HepG2 (cell line): Measurements from ENCODE around the gene INHA. TPM values are rescaled to one million over a fixed set of nuclear protein-coding genes. Genes with fewer than 3 reads are reported as not detected.
A peak's percentile ranks its signal among the peaks of the same experiment; 100 is the strongest.

Experiments
- BCLAF1 ChIP-seq: fragments of 450-650 bp; IDR thresholded peaks from 2 replicates; pipeline ENCODE4 v1.6.1; 2017; ENCODE audit warnings: mild to moderate bottlenecking
- HDAC2 ChIP-seq: sonication (generic); formaldehyde crosslinking; IDR thresholded peaks from 2 replicates; pipeline ENCODE4 v1.4.0; 2020; ENCODE audit warnings: missing genetic modification reagents
- HHEX ChIP-seq: IDR thresholded peaks from 2 replicates; pipeline ENCODE4 v1.6.1; 2016; ENCODE audit warnings: control low read depth
- JARID2 ChIP-seq: sonication (generic); formaldehyde crosslinking; IDR thresholded peaks from 2 replicates; pipeline ENCODE4 v1.8.1; 2023; ENCODE audit warnings: missing genetic modification reagents, inconsistent platforms; ENCODE audit not compliant: insufficient replicate concordance
- KLF6 ChIP-seq: IDR thresholded peaks from 2 replicates; pipeline ENCODE4 v1.8.0; 2016; ENCODE audit warnings: missing biosample characterization, missing genetic modification reagents
- MLLT10 ChIP-seq: sonication (generic); formaldehyde crosslinking; IDR thresholded peaks from 2 replicates; pipeline ENCODE4 v1.4.0; 2020; ENCODE audit warnings: missing genetic modification reagents
- RARG ChIP-seq: sonication (generic); formaldehyde crosslinking; IDR thresholded peaks from 2 replicates; pipeline ENCODE4 v1.4.0; 2020; ENCODE audit warnings: low read depth, mild to moderate bottlenecking, missing genetic modification reagents
- SCMH1 ChIP-seq: sonication (generic); formaldehyde crosslinking; IDR thresholded peaks from 2 replicates; pipeline ENCODE4 v1.9.0; 2021; ENCODE audit warnings: missing genetic modification reagents, mild to moderate bottlenecking, borderline replicate concordance
- SOX5 ChIP-seq: IDR thresholded peaks from 2 replicates; pipeline ENCODE4 v1.6.1; 2016; ENCODE audit warnings: borderline replicate concordance
- SP1 ChIP-seq, 2 experiments: fragments of 450-650 bp in 1 of 2; sonication (generic) in 1 of 2; formaldehyde crosslinking in 1 of 2; IDR thresholded peaks; 2 replicates each; pipeline versions ENCODE4 v1.4.0 to v1.6.1; 2016 to 2020; ENCODE audit warnings: missing genetic modification reagents in 1 of 2
- SP140L ChIP-seq: sonication (generic); formaldehyde crosslinking; IDR thresholded peaks from 2 replicates; pipeline ENCODE4 v1.4.0; 2020; ENCODE audit warnings: missing genetic modification reagents, borderline replicate concordance
- TARDBP ChIP-seq: sonication (generic); formaldehyde crosslinking; IDR thresholded peaks from 2 replicates; pipeline ENCODE4 v1.8.0; 2022; ENCODE audit warnings: mild to moderate bottlenecking, missing genetic modification reagents
- XRCC5 ChIP-seq: fragments of 200-400 bp; formaldehyde crosslinking; optimal IDR thresholded peaks from 2 replicates; pipeline ENCODE3; 2017; ENCODE audit warnings: mild to moderate bottlenecking, low read length
- ZGPAT ChIP-seq: IDR thresholded peaks from 2 replicates; pipeline ENCODE4 v1.6.1; 2016; ENCODE audit warnings: mild to moderate bottlenecking
- ZHX2 ChIP-seq, 2 experiments: sonication (generic) in 1 of 2; formaldehyde crosslinking in 1 of 2; IDR thresholded peaks; 2 replicates each; pipeline versions ENCODE4 v1.6.1 to v1.9.0; 2014 to 2022; ENCODE audit warnings: antibody characterized with exemption in 1 of 2, borderline replicate concordance in 1 of 2, inconsistent platforms in 1 of 2, low read depth in 1 of 2, missing genetic modification reagents in 1 of 2
- ZNF24 ChIP-seq: fragments of 450-650 bp; IDR thresholded peaks from 2 replicates; pipeline ENCODE4 v1.6.1; 2017; ENCODE audit warnings: antibody characterized with exemption, mild to moderate bottlenecking
- ZNF530 ChIP-seq: sonication (generic); formaldehyde crosslinking; IDR thresholded peaks from 2 replicates; pipeline ENCODE4 v1.5.0; 2020; ENCODE audit warnings: low read depth, mild to moderate bottlenecking, missing genetic modification reagents
- ZNF761 ChIP-seq: sonication (generic); formaldehyde crosslinking; conservative IDR thresholded peaks from 2 replicates; pipeline ENCODE4 v1.4.0; 2020; ENCODE audit warnings: mild to moderate bottlenecking, missing genetic modification reagents
- ZNF782 ChIP-seq: sonication (generic); formaldehyde crosslinking; IDR thresholded peaks from 2 replicates; pipeline ENCODE4 v1.4.0; 2020; ENCODE audit warnings: missing genetic modification reagents, mild to moderate bottlenecking, borderline replicate concordance
- polyA plus RNA-seq, 8 experiments: library from polyadenylated mRNA; depleted of rRNA in 3 of 8; stranded (reverse) in 7 of 8; unstranded in 1 of 8; fragments of >200 nt; fragmentation: Illumina TruSeq in 4 of 8; extraction: Trizol in 4 of 8; gene quantifications; 2 replicates each; pipeline versions ENCODE4 v1.2.1 to v1.2.3, GENCODE V29; 2011 to 2016; ENCODE audit warnings: low read depth in 4 of 8, missing spikeins in 1 of 8, mixed read lengths in 1 of 8; ENCODE audit not compliant: insufficient read depth in 1 of 8
- total RNA-seq, 5 experiments: library from RNA; depleted of rRNA; stranded (reverse); fragments of >200 nt; fragmentation: Illumina TruSeq; extraction: Trizol; gene quantifications; 2 replicates each; pipeline ENCODE4 v1.2.3, GENCODE V29; 2016; ENCODE audit warnings: low read depth in 1 of 5

Gene INHA
- total and polyA plus RNA-seq, 2 of the 13 experiments (the other 11 are each of a cell fraction or from before 2014, with no cell fraction given) = 4.1 to 15.2 TPM

GRCh38 chr2:219561179-219562048 lies 10.7 kb upstream of the INHA start (continued):
- TF ChIP-seq ZHX2 (IDR thresholded peaks at IDR 0.05; ENCODE audit: low read depth) = peak; percentile 21; the same call in 1 of the 2 replicates
- no peak for TF ChIP-seq ZHX2 (CRISPR knock-in tag; IDR thresholded peaks at IDR 0.05; ENCODE audit: borderline replicate concordance)
- no peak for TF ChIP-seq HHEX (CRISPR knock-in tag)
- no peak for TF ChIP-seq RARG (CRISPR knock-in tag)
- TF ChIP-seq BCLAF1 = no peak
- no peak for TF ChIP-seq SP140L
- no peak for TF ChIP-seq SP1 (IDR thresholded peaks at IDR 0.05)
- no peak for TF ChIP-seq SP1 (CRISPR knock-in tag; IDR thresholded peaks at IDR 0.05)
- no peak for TF ChIP-seq ZNF530 (CRISPR knock-in tag)
- no peak for TF ChIP-seq ZNF782 (CRISPR knock-in tag)
- no peak; the same call in 1 of the 2 replicates for TF ChIP-seq ZGPAT (CRISPR knock-in tag)
- TF ChIP-seq SOX5 = no peak
- no peak for TF ChIP-seq ZNF761 (CRISPR knock-in tag)
- no peak for TF ChIP-seq SCMH1 (CRISPR knock-in tag)
- TF ChIP-seq JARID2 = no peak
- peak; percentile 72; the same call in 1 of the 2 replicates for TF ChIP-seq TARDBP (CRISPR knock-in tag)
- no peak for TF ChIP-seq XRCC5
- TF ChIP-seq ZNF24 = no peak
- TF ChIP-seq MLLT10 (CRISPR knock-in tag) = no peak
- 0 out of 2 replicates have a peak, but pooled peaks have one; percentile 13 for TF ChIP-seq HDAC2
- TF ChIP-seq KLF6 (CRISPR knock-in tag) = no peak
